HG03565 (cell line): ENCODE results near the gene HIPK2.

Experiments
- ATAC-seq: cut with Tn5 transposase; IDR thresholded peaks from one replicate; pipeline ENCODE4 v1.9.1; 2021; ENCODE audit warnings: mild to moderate bottlenecking, moderate library complexity; ENCODE audit not compliant: unreplicated experiment

The HIPK2 gene

DNA sequence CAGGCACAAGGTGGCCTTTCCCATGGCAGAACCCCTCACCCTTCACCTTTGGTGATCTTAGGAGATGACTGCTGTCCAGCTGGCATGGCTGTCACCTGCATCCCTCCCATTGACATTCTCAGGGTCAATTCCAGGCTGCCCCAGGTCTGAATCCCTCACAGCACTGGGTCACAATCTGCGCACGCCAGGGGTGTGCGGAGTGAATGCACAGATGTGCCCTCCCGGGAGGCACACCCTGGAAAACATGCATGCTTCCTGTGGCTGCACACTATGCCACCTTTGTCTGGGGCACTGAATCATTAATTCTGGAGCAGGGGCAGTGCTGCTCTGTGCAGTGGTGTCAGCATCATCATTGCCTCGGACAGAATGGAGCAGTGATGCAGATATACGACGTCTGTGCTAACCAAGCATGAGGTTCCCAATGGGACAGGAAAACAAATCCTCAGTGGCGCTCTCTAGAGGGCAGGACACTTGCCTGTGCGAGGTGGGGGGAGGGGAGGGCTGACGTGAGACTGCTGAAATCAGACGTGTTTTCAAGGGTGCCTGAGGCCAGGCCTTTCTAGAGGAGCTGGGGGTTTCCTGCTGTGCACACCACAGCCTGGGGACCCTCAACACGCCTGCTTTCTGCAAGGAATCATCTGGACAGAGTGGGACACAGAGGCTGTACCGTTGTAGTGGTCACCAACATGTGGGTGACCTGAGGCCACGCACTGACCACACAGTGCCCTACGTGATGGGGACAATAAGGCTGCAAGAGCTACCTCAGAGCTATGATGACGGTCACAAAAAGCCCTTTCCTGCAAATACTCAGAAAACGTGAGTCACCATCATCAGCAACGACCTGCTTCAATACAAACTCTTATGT lies 77.9 kb downstream of the HIPK2 start:
- ATAC-seq = no peak

DNA sequence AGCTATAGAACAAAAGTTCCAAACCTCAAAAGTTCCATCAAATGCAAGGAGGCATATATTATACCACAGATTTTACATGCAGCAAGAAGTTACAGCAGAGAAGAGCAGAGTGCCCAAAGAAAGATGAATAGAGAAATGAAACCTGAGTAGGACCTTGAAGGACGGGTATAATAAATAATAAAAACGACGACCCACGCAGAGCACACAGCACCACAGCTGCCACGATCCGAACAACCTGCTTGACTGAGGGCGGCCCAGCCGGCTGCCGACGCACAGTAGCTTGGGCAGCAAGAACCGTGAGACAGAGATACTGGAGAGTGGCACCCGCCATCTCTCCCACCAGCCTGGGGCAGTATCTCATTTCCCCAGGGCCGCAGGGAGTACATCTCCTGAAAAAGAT lies 79.0 kb downstream of the HIPK2 start:
- ATAC-seq = no peak

DNA sequence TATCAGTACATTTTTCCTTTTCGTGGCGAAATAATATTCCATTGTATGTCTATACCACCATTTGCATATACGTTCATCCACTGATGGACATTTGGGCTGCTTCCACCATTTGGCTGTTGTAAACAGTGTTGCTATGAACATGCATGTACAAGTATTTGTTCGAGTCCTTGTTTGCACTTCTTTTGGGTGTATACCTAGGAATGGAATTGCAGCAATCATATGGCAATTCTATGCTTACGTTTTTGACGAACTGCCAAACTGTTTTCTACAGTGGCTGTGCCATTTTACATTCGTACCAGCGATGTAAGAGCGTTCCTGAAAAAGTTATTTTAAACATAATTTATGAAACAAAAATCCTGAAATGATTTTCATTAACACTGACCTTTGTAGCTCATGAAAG lies 79.5 kb downstream of the HIPK2 start:
- no peak for ATAC-seq

DNA sequence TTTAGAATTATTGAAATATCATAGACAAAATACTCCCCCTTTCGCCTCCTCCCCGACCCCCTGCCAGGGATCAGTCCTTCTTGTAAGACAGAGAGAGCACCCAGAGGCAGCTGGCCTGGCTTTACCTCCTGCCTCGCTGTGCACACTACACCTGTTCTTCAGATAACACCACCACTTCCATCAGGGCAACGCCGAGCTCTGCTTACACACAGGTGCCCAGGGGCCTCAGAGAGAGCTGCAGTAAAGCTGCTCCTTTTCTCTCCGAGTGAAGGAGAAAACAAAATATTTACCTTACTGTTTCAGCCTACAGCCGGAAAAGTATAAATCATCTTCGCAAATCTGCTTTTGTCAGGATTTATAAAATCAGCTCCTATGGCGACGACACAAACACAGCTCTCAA lies 80.7 kb downstream of the HIPK2 start:
- no peak for ATAC-seq

DNA sequence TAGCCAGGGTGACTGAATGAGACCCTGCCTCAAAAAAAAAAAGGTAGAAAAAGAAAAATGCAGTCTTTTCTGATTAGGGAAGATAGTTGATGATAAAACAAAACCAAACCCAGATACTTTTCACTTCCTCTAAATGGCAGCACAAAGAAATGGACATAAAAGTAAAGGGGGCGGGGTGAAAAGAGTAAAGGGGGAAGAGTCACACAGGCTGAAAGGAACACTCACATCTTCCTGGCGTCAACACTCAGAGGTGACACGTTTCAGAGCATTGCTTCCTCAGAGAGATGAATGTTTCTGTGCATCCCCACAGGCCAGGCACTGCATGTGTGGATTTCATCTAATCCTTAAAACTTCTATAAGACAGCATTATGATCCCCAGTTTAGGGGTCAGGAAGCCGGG lies 81.2 kb downstream of the HIPK2 start:
- peak; percentile 37 for ATAC-seq

DNA sequence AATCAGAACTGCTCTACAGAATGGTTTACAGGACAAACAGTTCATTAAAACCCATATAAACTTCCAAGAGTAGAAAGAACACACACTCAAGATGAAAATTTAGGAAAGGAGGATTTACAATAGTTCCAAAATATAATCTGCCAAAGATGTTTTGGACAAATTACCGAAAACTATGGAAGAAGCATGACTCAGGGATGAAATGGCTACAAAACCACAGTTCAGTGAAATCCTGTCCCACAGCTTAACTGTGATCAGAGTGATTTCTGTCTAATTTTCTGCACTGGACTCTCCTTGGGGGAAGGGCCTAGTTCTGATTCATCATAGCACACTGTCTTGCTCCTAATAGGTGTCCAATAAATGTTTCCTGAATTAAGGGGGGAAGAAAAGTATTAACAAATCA lies 82.2 kb downstream of the HIPK2 start:
- ATAC-seq = no peak

DNA sequence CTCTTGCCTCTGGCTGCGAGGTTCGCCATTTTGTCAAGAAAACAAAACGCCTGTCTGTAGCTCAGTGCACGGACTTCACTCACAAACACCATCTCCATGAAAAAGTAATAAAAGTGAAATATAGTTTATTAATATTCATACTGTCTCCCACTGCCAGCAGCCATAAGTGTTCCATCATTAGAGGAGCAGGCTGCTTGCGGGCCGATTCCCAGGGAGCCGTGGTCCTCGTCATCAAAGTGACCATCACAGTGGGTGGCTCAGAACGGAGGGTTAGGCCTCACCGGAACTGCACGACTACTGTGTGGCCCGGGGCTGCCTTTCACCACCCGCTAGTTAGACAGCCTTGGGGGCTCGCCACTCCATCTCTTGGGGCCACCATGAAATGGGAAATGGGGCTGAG lies 82.7 kb downstream of the HIPK2 start:
- ATAC-seq = no peak

DNA sequence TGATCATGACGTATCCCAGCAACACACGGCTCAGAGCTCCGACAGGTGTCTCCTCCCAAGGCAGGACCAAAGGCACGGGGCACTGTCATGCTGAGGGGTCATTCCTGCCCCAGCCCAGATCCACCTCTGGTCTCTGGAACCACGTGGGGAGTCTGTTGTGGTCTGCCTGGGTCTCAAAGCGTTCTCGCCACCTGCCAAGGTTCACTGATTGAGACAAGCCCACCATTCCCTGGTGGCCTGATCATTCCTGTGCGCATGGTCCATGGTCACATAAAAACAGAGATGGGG lies 83.5 kb downstream of the HIPK2 start:
- no peak for ATAC-seq

DNA sequence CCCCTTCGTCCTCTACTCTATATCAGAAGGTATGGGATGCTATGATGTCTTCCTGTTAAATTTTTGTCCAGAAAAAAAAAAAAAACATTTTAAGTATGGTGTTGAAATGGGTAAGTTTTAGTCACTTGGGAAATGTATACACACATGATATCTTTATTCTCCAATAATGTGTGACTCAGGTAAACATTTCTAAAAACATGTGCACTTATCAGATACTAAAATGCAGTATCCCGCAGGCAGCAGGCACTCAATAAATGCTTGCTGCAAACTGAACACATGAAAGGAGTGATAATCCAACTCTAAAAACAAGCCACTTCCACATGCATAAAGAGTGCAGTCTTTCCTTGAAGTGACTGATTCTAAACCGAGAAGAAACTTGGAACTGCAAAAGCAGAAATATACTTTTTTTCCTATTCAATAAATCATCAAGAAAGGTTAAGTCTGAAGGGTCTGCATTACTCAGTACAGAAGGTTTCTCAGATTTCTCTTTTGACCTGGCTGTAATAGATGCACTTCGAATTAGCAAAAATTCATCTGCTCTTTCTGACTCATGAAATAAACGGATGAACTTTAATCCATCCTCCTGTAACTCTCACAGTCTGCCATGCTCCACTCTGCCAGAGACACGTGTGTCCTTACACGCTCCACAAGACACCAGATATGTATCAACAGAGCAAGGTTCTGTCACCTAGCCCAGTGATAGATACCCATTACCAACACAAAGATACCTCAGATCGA lies 84.0 kb downstream of the HIPK2 start:
- no peak for ATAC-seq

DNA sequence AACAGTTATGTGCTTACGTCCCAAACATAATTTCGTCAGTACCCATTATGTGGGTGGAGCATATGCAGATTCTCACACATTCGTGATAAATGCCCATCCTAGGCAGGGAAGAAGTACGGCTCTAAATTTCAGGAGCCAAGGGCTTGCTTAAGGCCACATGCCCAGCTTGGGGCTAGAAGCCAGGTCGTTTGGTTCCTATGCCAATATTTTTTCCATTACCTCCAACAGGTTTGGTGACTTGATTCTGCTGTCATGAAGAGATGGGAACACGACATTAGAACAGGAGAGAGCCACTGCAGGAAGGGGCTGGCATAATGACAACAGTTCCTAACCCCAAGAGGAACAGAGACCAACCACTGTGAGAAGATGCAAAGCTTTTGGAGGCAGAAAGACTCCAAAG lies 85.1 kb downstream of the HIPK2 start:
- ATAC-seq = no peak

DNA sequence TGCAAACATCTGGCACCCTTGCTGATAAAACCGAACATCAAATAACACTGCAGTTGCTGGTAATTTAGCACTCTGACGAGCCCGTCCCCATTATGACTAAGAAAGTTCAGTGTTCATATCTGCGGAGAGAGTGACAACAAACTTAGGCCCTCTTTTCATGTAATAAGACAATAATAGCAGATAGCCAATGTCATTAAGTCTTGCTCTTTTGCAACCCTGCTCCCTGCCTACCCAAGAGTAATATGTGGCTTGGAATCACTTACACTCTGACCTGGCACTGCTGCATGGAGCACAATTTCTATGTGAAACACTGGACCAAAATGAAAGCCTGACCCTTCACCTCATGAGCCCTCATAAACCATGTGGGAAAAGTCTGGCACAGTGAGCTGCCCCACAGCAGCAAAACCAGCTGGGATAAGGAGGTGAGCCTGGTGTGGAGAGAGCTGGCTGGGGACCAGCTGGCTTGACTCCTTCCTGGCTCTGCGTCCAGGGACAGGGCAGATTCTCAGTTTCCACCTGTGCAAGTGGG lies 86.5 kb downstream of the HIPK2 start:
- ATAC-seq = no peak

DNA sequence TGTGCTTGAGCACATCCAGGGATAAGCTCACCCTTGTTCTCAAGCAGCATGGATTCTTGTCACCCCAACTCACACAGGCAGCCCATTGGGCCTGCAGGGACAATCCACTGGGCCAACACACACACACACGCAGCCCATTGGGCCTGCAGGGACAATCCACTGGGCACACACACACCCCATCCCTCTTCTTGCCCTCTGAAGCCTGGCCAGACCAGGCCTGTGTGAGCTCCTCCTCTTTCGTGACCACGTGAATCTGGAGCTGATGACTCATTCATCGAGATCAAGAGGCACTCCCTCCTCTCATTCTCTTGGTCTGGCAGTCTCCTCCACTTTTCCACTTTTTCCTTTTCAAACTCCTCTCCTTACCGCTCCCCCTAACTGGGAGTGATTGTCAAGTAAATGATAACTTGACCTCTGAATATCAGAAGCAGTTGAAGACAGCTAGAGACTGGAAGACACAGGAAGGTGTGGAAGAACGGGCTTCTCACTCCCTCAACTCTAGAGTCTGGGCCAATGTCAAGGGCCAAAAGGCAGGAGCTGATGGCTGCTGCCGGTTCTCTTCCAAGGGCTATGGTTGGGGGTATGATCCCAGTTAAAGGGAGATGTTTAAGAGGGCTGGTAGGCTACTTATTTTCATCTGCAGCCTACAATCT lies 89.7 kb downstream of the HIPK2 start:
- no peak for ATAC-seq

DNA sequence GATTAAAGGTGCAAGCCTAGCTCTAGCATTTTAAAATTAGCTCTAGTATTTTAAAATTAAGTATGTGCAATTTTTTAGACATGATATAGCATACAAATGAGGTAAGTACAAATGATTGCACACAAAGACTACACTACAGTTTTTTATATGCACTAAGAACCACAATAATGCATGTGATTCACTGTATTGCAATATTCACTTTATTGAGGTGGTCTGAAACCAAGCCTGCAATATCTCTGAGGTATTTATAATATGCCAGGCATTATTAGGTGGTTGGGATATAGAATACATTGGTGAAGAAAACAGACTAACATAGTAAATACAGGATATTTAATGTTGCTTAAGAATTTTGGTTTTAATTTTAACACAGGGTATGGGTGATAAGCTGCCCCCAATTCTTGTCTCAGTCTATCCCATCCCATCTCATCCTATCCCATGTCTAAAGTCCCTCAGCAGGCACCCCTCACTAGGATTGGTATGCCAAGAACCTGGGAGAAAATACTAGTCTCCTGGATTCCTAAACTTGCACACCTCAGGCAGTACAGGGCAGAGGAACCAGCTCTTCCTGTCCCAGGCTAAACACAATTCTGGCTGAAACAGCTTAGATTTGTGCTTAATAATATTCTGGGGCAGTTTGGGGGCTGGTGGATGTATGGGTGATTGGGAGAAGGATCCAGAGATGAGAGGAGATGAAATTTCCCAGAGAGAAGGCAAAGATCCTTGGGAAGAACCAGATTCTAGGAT lies 90.4 kb downstream of the HIPK2 start:
- no peak for ATAC-seq

DNA sequence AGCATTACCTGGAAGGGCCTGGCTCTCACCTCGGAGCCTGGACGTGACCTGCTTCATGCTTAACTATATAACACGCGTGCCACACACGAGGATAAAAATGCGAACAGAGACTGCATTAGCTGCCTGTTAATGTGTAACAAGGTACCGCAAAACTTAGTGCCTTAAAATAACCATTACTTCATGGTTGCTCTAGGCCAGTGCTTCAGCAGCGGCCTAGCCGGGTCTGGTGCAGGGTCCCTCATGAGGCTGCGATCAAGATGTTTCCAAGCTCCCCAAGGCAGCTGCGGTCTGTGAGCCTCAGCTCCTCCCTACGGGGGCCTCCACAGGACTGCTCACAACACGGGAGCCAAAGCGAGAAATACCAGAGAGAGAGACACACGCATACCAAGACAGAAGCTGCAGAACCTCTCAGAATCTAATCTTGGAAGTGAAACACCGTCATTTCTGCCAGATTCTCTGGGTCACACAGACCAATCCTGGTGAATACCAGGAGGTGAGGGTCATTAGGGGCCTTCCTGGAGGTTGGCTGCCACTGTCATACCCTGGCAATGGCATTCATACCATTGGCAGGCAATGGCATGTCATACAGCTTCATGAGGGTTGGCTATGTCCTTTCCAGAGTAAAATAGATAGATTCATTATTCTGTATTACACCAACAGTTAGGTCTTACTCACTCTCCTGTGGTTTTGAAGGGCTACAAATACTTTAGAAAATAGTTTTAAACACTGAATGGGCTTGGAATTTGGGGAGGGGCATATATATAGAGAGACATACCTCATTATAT lies 94.5 kb downstream of the HIPK2 start:
- peak; percentile 40 for ATAC-seq

DNA sequence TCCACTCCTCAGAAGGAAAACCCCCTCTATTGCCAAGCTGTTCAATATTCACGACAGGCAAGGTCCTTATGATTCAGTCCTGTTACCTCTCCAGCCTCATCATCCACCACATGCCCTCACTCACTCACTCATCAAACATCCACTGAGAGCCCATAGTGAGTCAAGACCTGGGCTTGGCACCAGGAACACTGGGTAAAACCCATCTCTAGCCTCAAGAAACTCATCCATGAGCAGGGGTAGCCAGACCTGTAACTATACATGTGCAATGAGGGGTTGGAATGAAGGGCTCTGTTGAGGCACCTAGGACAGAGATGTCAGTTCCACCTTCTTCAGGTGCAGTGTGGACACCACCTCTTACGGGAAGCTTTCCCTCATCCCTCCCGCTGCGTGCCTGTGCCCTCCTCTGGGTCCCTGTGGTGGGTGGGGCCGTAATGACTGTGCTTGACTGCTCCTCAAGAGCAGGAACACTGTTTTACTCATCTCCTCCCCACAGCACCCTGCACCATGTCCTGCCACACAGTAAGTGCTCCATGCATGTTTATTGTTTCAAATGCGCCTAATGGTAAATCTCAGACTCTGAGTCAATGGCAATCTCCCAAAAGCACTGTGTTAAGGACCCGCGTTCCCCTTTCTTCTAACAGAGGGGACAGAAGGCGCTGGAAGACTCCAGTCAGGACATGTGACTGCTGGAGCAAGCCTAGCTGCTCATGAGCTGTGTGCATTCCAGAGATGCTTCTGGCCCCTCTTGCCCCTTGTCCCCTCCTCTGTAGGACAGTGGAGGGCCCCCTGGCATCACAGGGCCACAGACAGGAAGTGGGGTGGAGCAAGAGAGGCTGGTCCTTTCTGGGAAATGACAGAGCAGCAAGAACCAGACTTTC lies 95.4 kb downstream of the HIPK2 start:
- ATAC-seq = no peak

DNA sequence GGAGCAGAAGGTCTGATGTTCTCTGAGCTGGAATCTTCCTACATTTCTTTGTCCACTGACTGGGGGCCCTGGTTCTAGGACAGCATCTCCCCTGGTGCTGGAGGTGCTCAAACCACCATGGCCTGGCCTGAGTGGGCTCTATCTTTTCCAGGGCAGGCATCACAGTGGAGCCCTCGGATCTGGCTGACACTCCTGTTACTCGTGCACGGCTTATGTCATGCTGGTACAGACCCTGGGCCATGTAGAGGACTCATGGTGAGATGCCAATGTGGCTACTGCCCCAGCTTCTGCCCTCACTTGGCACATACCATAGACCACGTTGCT lies 96.0 kb downstream of the HIPK2 start:
- ATAC-seq = no peak

DNA sequence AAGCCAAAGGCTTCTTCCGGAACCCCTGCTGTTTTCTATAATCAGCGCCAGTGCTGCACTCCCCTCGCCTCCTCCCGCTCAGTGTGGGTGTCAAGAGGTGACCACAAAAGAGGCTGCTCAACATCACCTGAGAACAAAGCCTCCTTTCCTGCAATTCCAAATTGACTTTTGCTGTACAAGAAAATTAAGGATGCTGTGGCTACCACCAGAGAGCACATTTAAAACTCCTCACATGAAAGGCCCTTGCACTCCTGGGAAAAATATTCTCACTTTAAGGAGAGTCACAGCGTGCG lies 96.4 kb downstream of the HIPK2 start:
- no peak for ATAC-seq

DNA sequence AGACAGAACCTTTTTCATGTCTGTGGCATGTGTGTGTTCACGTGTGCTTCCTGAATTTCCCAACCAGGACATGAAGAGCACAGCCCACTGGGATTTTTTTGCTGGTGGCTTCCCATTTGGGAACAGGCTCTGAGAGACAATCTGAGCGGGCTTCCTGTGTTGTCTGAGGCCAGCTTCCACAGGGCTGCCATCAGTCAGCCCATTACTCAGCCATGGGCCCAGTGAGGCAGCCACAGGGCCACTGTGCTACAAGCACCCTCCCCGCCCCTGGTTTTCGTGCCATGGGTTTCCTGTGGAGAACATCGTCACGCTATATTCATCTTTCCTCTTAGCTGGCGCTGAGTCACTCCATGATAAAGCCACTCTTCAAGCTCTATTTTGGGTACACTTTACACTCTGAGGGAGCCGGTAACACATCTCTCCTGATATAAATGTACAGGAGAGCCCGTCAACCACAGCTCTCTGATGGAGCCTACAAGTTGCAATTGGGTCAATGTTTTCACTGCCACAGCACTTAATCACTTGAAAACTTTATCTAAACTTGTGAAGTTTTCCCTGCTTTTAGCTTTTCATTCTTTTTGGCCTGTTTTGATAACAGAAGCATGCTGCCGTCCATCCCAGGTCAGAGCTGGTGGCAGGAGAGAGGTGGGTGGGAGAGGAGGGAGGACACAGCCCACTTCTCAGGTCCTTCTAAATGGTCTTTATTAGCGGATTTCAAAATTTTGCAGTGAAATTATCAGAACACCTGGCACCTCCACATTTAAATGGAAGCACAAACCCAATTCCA lies 96.9 kb downstream of the HIPK2 start:
- peak; percentile 35 for ATAC-seq
